WI38 (cell line): Measurements from ENCODE around the gene CCDC154.

Experiments
- H3K4me3 ChIP-seq: 2 replicates; pipeline ENCODE4 v1.5.1; 2011; ENCODE audit warnings: low read depth, mild to moderate bottlenecking, control low read depth, low read length
- TF ChIP-seq, protein P1 (sequence below): IDR thresholded peaks from 2 replicates; pipeline ENCODE4 v1.5.1; 2012; ENCODE audit warnings: low read depth, mild to moderate bottlenecking, control low read depth, low read length

The CCDC154 gene

DNA sequence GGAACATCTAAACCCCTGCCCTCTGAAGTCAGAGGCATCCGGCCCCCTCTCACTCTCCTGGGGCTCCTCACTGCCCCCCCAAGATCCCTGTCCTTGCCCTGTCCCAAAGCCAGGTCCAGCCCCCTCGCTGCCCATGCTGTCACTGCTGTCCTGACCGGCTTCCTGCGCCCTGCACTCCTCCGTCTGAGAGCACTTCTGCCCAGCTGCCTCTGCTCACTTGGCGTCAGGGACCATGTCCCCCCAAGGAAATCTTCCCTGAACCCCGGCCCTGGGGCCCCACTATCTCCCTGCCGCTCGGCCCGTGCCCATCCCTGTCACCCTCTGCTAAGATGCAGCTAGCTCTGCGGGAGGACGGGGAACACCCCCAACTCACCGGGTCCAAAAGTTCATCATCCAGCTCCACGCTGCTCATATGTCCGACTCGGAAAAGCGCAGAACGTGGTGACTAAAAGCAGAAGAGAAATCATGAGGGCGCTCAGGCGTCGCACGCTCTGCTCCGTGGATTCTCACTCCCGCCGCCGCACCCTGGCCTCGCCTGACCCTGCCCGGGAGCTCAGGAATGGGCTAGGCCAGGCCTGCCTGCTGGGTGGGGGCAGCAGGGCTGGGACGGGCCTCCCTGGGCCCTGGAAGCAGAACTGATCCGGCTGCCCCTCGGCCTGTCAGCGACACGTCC, 20.7 kb upstream of the CCDC154 start:
- TF ChIP-seq, protein P1, sequence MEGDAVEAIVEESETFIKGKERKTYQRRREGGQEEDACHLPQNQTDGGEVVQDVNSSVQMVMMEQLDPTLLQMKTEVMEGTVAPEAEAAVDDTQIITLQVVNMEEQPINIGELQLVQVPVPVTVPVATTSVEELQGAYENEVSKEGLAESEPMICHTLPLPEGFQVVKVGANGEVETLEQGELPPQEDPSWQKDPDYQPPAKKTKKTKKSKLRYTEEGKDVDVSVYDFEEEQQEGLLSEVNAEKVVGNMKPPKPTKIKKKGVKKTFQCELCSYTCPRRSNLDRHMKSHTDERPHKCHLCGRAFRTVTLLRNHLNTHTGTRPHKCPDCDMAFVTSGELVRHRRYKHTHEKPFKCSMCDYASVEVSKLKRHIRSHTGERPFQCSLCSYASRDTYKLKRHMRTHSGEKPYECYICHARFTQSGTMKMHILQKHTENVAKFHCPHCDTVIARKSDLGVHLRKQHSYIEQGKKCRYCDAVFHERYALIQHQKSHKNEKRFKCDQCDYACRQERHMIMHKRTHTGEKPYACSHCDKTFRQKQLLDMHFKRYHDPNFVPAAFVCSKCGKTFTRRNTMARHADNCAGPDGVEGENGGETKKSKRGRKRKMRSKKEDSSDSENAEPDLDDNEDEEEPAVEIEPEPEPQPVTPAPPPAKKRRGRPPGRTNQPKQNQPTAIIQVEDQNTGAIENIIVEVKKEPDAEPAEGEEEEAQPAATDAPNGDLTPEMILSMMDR, result no peak
- H3K4me3 ChIP-seq, result no peak overlapping the region

DNA sequence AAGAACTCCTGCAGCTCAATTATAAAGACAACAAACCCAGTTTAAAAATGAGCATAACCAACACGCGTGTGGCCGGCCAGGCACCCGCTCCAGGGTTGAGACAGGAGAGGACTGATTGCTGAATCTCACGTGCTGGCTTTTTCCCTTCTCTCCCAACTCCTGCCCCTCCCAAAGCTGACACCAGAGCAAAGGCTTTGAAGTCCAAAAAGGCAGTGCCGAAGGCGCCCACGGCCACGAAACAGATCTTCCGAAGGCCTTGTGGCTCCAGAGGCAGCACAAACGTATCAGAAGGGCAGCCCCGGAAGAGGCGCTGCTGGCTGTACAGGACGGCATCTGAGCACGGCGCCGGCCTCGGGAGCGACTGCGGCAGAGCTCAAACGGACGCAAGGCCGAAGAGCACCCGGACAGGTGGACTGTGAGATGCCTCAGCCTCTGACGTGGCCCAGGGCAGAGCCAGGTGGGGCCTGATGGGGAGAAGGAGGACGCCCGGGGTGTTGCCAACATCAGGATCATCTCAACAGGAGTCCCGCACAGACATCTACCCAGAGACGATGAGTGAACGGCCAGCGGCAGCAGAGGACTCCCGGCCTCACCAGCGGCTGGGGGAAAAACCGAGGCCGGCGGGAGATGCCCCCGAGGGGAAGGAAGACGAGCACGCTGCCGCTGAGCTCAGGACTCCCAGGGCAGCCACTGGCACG, 20.0 kb upstream of the CCDC154 start:
- H3K4me3 ChIP-seq, result no peak overlapping the region
- TF ChIP-seq, protein P1, result no peak

DNA sequence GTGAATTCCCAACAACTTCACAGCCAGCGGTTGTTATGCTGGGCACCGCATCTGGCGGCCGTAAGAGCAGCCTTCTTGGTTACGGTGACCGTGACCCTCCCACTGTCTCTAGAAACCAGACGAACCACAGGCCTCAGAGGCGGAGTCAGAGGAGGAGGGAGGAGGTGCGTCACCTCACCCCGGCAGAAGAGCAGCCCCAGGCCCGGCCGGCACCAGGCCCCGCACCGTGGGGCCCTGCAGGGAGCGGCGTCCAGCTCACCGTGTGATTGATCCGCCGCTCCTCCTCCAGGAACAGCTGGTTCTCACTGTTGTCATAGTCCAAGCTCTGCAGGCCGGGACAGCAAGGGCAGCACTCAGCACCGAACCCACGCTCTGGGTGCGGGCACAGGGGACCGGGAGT, 16.8 kb upstream of the CCDC154 start:
- H3K4me3 ChIP-seq, result no peak overlapping the region
- TF ChIP-seq, protein P1, result no peak

DNA sequence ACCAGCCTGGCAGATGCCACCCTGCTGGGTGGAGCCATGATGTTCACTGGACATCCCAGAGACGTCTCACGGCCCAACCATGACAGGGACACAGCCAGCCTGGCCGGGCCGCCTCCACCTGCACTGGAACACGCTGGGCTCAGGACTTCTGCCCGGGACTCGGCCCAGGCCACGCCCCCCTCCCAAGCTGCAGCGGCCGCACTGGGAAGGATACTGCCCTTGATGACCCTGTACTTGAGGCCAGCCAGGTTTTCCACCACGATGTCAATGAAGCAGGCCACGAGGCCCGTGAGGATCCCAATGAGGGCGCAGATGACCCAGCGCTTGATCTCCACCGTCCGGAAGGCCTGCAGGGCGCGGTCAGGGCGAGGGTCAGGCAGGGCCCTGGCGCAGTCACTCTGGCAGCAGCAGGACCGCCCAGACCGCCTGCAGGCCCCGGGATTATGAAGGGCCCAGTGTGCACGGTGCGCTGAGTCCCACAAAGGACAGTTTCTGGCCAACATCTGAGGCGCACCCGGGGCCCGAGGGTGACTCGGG, 16.3 kb upstream of the CCDC154 start:
- TF ChIP-seq, protein P1, result no peak
- H3K4me3 ChIP-seq, result no peak overlapping the region

DNA sequence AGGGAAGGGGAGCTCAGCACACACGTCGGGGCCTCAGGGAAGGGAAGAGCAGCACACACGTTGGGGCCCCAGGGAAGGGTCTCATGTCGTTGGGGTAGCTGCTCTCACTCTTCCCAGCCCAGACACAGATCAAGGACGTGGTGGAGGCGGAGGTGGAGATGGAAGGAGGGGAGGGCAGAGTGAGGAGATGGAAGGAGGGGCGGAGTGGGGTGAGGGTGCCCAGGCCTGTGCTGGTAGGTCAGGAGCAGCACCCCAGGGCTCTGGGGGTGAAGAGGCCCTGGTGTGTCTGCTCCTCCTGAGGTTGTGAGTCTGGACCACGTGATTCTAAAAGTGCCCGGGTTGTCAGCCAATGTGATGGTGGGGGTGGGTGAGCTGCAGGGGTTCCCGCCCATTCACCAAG, 15.6 kb upstream of the CCDC154 start:
- H3K4me3 ChIP-seq, result no peak overlapping the region
- TF ChIP-seq, protein P1, result no peak

DNA sequence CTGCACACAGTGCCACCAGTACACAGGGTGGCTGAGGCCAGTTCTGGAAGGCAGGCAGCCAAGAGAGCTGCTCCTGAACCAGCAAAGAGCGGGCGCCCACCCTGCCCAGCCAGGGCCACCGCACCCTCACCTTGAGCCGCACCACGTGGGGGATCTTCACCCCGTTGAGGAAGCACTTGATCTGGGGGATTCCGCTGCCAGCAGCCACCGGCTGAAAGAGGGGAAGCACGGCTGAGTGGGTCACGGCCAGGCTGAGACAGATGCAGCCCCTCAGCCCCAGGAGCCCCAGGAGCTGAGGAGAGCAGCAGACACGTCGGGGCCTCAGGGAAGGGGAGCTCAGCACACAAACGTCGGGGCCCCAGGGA, 14.6 kb upstream of the CCDC154 start:
- TF ChIP-seq, protein P1, result no peak
- H3K4me3 ChIP-seq, result no peak overlapping the region

DNA sequence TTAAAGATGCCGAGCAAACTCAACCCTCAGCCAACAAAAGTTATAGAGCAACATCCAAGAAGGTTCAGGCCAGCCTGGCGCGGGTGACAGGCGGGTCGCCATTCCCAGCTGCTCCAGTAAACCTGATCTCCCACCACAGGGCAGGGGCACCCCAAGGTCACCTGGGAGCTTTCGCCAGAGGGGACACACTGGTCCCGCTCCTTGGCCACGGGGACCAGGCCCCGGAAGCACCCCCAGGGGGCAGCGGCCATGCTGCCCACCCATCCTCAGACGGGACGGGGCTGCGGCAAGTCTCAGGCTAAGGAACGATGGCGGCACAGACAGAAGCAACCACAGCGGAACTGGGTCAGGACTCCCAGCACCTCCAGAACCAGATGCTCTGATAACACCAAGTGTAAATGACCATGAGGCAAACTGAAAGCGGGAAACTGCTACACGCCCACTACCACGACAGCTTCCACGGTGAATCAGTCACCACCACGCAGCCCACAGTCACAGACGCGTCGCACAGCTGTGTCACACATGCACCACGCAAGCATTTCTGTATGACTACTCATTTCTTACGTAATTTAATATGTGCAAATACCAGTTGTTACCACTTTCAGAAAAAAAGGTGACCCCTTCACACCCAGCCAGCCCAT, 14.1 kb upstream of the CCDC154 start:
- TF ChIP-seq, protein P1, result no peak
- H3K4me3 ChIP-seq, result no peak overlapping the region
